Hepatocyte (in vitro differentiated cells): ENCODE results near the gene PDILT. TPM values are rescaled to one million over a fixed set of nuclear protein-coding genes. Genes with fewer than 3 reads are reported as not detected.
"Not testable (repeated sequence)": the region's sequence is repeated elsewhere in the genome, so short reads cannot be mapped to it uniquely, and the experiment has no call there.

Source experiments
- DNase-seq: peaks from one replicate; pipeline ENCODE4 v3.0.0-alpha.2; 2016; ENCODE audit warnings: low spot score
- H2AFZ ChIP-seq: fragments of 200-600 bp; sonication (generic); 2 replicates; pipeline ENCODE4 v1.6.0; 2016; ENCODE audit warnings: antibody characterized with exemption, mild to moderate bottlenecking
- H3K27ac ChIP-seq: fragments of 200-600 bp; sonication (generic); 2 replicates; pipeline ENCODE4 v1.5.1; 2016; ENCODE audit warnings: mild to moderate bottlenecking
- H3K27me3 ChIP-seq: fragments of 200-600 bp; sonication (generic); 2 replicates; pipeline ENCODE4 v1.6.1; 2016
- H3K36me3 ChIP-seq: fragments of 200-600 bp; sonication (generic); replicated peaks from 2 replicates; pipeline ENCODE4 v1.5.1; 2016; ENCODE audit warnings: low read depth; ENCODE audit not compliant: insufficient read depth
- H3K4me1 ChIP-seq: fragments of 200-600 bp; sonication (generic); 2 replicates; pipeline ENCODE4 v1.5.1; 2016; ENCODE audit warnings: mild to moderate bottlenecking, moderate library complexity; ENCODE audit not compliant: insufficient read depth
- H3K4me2 ChIP-seq: fragments of 200-600 bp; sonication (generic); 2 replicates; pipeline ENCODE4 v1.6.0; 2016
- H3K4me3 ChIP-seq: fragments of 200-600 bp; sonication (generic); 2 replicates; pipeline ENCODE4 v1.5.1; 2016; ENCODE audit warnings: mild to moderate bottlenecking
- H3K79me2 ChIP-seq: fragments of 200-600 bp; sonication (generic); 2 replicates; pipeline ENCODE4 v1.6.0; 2017; ENCODE audit warnings: mild to moderate bottlenecking
- H3K9me2 ChIP-seq: fragments of 200-600 bp; sonication (generic); replicated peaks from 2 replicates; pipeline ENCODE4 v1.6.0; 2017; ENCODE audit warnings: mild to moderate bottlenecking; ENCODE audit not compliant: insufficient read depth
- H3K9me3 ChIP-seq: fragments of 200-600 bp; sonication (generic); 2 replicates; pipeline ENCODE4 v1.5.1; 2016; ENCODE audit warnings: low read depth, mild to moderate bottlenecking
- H4K20me1 ChIP-seq: fragments of 200-600 bp; sonication (generic); 2 replicates; pipeline ENCODE4 v1.6.0; 2016; ENCODE audit warnings: mild to moderate bottlenecking; ENCODE audit not compliant: insufficient read depth, poor library complexity, severe bottlenecking
- EZH2 ChIP-seq: fragments of 200-600 bp; sonication (generic); IDR thresholded peaks from 2 replicates; pipeline ENCODE4 v1.6.1; 2016; ENCODE audit warnings: antibody characterized with exemption, mild to moderate bottlenecking, borderline replicate concordance
- EZH2phosphoT487 ChIP-seq: fragments of 200-600 bp; sonication (generic); IDR thresholded peaks from one replicate; pipeline ENCODE4 v1.6.1; 2018; ENCODE audit warnings: antibody characterized with exemption, mild to moderate bottlenecking, low read depth, moderate library complexity; ENCODE audit not compliant: unreplicated experiment, severe bottlenecking
- WGBS: methylation state at CpG from one replicate; pipeline ENCODE4 v1.1.6; 2016; ENCODE audit warnings: low lambda C conversion rate; ENCODE audit errors: missing lambda C conversion rate; 5-methylcytosine and 5-hydroxymethylcytosine counted together
- polyA plus RNA-seq: library from polyadenylated mRNA; unstranded; fragments of >200 nt; fragmentation: Nextera tagmentation; extraction: Ambion mirVana; gene quantifications from 2 replicates; pipeline ENCODE4 v1.2.1, GENCODE V29; 2016
- total RNA-seq: library from RNA; depleted of rRNA; stranded (reverse); fragments of >200 nt; gene quantifications from 2 replicates; pipeline ENCODE4 v1.2.3, GENCODE V29; 2014
- TF ChIP-seq, protein P1 (sequence below): fragments of 200-600 bp; sonication (generic); IDR thresholded peaks from 2 replicates; pipeline ENCODE4 v1.5.1; 2016; ENCODE audit warnings: antibody characterized with exemption, mild to moderate bottlenecking; ENCODE audit not compliant: poor library complexity

The PDILT gene
- total RNA-seq (not detected in 2 replicates), polyA plus RNA-seq (not detected in 2 replicates)

- WGBS, result 94% methylated on average over 2 of the region's 2 CpGs
- no peak within 1 kb of the TSS for H3K4me3 ChIP-seq
- no peaks in the 10 kb centered on the region for H3K79me2 ChIP-seq
- no peaks in the 10 kb centered on the region for H4K20me1 ChIP-seq
- no peak for DNase-seq
- no peaks in the 10 kb centered on the region for H3K4me1 ChIP-seq
- no peaks in the 10 kb centered on the region for H3K36me3 ChIP-seq
- H3K9me2 ChIP-seq, result no peaks in the 10 kb centered on the region
- H3K27ac ChIP-seq, result no peak within 1 kb of the TSS
- no peak within 1 kb of the TSS for H2AFZ ChIP-seq
- no peaks in the 10 kb centered on the region for H3K27me3 ChIP-seq
- H3K4me2 ChIP-seq, result no peak within 1 kb of the TSS
- TF ChIP-seq EZH2 (no peak), EZH2phosphoT487 (no peak)
- TF ChIP-seq, protein P1, sequence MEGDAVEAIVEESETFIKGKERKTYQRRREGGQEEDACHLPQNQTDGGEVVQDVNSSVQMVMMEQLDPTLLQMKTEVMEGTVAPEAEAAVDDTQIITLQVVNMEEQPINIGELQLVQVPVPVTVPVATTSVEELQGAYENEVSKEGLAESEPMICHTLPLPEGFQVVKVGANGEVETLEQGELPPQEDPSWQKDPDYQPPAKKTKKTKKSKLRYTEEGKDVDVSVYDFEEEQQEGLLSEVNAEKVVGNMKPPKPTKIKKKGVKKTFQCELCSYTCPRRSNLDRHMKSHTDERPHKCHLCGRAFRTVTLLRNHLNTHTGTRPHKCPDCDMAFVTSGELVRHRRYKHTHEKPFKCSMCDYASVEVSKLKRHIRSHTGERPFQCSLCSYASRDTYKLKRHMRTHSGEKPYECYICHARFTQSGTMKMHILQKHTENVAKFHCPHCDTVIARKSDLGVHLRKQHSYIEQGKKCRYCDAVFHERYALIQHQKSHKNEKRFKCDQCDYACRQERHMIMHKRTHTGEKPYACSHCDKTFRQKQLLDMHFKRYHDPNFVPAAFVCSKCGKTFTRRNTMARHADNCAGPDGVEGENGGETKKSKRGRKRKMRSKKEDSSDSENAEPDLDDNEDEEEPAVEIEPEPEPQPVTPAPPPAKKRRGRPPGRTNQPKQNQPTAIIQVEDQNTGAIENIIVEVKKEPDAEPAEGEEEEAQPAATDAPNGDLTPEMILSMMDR, result no peak
- H3K9me3 ChIP-seq, result no peaks in the 10 kb centered on the region
Observed at GRCh38 chr16:20404637-20405036, at the start of gene PDILT. TSS of gene PDILT (minus strand) at chr16:20404737. CDS start at chr16:20399300, 5,437 bp downstream.

GRCh38 chr16:20453633-20454032 is 49.1 kb upstream of the PDILT start:
- H2AFZ ChIP-seq, H3K4me3 ChIP-seq, H3K36me3 ChIP-seq, H4K20me1 ChIP-seq, H3K9me2 ChIP-seq, H3K27me3 ChIP-seq, DNase-seq, H3K79me2 ChIP-seq, H3K27ac ChIP-seq, H3K4me1 ChIP-seq, H3K4me2 ChIP-seq, H3K9me3 ChIP-seq: not testable (repeated sequence)
- WGBS, result 85% methylated on average over 4 of the region's 5 CpGs

GRCh38 chr16:20451364-20451763 is 46.8 kb upstream of the PDILT start, which contains the start of gene ACSM2A:
TSS of gene ACSM2A (plus strand) at chr16:20451521. CDS start at chr16:20460115, 8,594 bp downstream.
- not testable (repeated sequence) for DNase-seq, H3K27me3 ChIP-seq, H3K79me2 ChIP-seq, H3K4me3 ChIP-seq, H3K9me2 ChIP-seq, H4K20me1 ChIP-seq, H3K9me3 ChIP-seq, H3K4me2 ChIP-seq, H3K27ac ChIP-seq, H3K36me3 ChIP-seq, H2AFZ ChIP-seq, H3K4me1 ChIP-seq
- WGBS, result 25% methylated on average over 1 of the region's 1 CpG

- not testable (repeated sequence) for H2AFZ ChIP-seq, H3K36me3 ChIP-seq, H3K79me2 ChIP-seq, H4K20me1 ChIP-seq, H3K4me1 ChIP-seq, H3K9me2 ChIP-seq, H3K27me3 ChIP-seq, DNase-seq, H3K9me3 ChIP-seq, H3K4me2 ChIP-seq, H3K27ac ChIP-seq, H3K4me3 ChIP-seq
- WGBS, result no CpG with 5 or more reads among the region's 3 CpGs
Observed at GRCh38 chr16:20446652-20447393, 42.3 kb upstream of the PDILT start.

DNA sequence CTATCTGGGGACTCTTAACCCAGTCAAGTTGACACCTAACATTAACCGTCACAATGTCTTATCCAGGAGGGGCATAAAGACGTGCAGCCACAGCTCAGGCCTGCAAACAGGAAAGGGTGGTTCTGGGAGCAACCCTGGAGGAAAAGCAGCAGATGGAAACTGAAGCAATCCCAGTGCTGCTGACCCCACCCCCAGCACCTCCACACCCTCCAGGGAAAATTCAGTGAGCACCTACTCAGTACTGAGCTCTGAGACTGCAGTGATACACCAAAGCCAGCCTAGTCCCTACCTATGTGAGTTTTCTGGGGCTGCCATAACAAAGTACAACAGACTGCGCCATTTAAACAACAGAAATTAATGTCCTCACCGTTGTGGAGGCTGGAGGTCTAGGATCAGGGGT is 37.3 kb upstream of the PDILT start:
- not testable (repeated sequence) for H3K4me3 ChIP-seq, H3K4me1 ChIP-seq, H3K9me2 ChIP-seq, H4K20me1 ChIP-seq, H3K9me3 ChIP-seq, H3K27ac ChIP-seq, DNase-seq, H3K79me2 ChIP-seq, H3K36me3 ChIP-seq, H2AFZ ChIP-seq, H3K27me3 ChIP-seq, H3K4me2 ChIP-seq
- WGBS, result 94% methylated on average over 3 of the region's 4 CpGs
